GM12864 (cell line): ENCODE results near the gene HEATR5B.

Source experiments
- DNase-seq: peaks from one replicate; pipeline ENCODE4 v3.0.0-alpha.2; 2011; ENCODE audit warnings: low read depth
- H3K4me3 ChIP-seq: 2 replicates; pipeline ENCODE4 v1.5.1; 2011; ENCODE audit warnings: mild to moderate bottlenecking, low read depth, low read length, control low read depth
- TF ChIP-seq, protein P1 (sequence below): IDR thresholded peaks from 2 replicates; pipeline ENCODE4 v1.5.1; 2011; ENCODE audit warnings: low read depth, mild to moderate bottlenecking, moderate library complexity, low read length, control low read depth, inconsistent platforms; ENCODE audit errors: missing control alignments

The HEATR5B gene

DNA sequence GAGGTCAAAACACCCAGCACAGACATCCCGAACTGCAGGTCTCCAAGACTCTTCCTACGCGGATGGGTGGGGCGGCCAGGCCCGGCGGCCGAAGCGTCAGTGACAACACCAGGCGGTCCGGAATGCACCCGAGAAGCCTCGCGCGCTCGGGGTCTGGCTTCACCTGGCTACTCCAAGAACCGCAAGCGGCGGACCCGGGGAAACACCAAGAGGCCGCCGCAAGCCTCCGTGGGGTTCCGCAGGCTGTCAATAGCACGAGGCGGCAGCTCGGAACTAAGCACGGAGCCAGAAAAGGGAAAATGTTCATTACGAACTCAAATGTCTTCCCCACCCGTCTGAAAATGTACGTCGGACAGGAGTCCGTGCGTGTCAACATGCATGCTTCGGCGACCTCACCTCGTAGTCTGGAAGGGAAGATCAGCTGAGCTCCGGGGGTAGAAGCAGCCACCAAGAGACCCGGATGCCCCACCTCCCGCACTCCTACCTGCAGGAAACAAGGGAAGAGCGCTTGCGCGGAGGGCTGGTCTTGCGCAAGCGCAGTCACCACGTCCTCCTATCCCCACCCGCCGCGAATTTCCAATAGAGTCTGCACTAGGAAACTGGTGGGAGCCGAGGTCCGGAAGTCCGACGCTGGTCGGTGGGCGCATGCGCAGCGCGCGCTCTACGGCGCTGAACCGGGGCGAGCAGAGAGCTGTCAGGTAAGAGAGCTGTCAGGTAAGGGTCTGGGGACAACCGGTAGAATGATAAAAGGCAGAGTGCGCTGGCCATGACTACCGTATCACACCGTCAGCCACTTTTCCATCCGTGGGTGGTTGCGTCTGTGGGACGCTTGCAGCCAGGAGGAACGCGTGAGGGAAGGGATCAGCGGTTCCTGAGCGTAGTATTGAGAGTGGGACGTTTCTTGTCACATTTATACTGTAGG lies at the start of gene HEATR5B, which contains the start of gene GPATCH11:
Gene HEATR5B (minus strand): TSS at position 500 of the 922 bp plus-strand sequence. CDS start 958 bp downstream, outside the sequence.
Gene GPATCH11 (plus strand): TSS at position 646 of the 922 bp plus-strand sequence. CDS start 3,864 bp downstream, outside the sequence.
- TF ChIP-seq, protein P1, sequence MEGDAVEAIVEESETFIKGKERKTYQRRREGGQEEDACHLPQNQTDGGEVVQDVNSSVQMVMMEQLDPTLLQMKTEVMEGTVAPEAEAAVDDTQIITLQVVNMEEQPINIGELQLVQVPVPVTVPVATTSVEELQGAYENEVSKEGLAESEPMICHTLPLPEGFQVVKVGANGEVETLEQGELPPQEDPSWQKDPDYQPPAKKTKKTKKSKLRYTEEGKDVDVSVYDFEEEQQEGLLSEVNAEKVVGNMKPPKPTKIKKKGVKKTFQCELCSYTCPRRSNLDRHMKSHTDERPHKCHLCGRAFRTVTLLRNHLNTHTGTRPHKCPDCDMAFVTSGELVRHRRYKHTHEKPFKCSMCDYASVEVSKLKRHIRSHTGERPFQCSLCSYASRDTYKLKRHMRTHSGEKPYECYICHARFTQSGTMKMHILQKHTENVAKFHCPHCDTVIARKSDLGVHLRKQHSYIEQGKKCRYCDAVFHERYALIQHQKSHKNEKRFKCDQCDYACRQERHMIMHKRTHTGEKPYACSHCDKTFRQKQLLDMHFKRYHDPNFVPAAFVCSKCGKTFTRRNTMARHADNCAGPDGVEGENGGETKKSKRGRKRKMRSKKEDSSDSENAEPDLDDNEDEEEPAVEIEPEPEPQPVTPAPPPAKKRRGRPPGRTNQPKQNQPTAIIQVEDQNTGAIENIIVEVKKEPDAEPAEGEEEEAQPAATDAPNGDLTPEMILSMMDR, result no peak
- DNase-seq, result peak; percentile 92
- H3K4me3 ChIP-seq, result peak within 1 kb of the TSS; percentile 93

DNA sequence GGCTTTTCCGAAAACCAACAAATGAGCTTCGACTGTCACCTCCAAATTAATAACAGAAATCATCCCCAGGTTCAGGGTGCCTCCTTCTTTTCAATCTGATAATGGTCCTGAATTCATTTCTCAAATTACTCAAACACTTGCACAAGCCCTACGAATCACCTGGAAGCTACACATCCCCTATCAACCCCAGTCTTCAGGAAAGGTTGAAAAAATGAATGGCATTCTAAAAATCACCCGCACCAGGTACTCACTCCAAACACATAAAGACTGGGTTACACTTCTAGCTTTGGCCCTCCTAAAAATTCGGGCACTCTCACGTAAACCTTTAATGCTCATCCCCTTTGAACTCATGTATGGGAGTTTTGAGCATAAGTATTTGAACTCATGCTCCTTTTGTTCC lies 48.7 kb upstream of the HEATR5B start:
- DNase-seq, result no peak
- TF ChIP-seq, protein P1, result no peak
- no peak overlapping the region for H3K4me3 ChIP-seq

DNA sequence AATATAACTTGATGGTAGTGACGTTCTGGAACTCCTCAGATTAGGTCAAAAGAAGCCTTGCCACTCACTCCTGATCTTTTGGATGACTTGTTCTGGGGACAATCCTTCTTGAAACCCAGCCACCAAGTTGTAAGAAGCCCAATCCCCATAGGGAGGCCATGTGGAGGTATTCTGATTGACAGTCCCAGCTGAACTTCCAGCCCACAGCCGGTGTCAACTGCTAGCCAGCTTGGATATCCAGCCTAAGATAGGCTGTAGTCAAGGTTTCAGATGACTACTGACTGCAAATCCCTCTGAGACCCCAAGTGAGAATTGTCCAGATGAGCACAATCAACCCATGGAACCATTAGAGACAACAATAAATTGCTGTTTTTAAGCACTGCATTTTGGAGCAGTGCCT lies 41.2 kb upstream of the HEATR5B start:
- no peak for DNase-seq
- H3K4me3 ChIP-seq, result no peak overlapping the region
- TF ChIP-seq, protein P1, result no peak

DNA sequence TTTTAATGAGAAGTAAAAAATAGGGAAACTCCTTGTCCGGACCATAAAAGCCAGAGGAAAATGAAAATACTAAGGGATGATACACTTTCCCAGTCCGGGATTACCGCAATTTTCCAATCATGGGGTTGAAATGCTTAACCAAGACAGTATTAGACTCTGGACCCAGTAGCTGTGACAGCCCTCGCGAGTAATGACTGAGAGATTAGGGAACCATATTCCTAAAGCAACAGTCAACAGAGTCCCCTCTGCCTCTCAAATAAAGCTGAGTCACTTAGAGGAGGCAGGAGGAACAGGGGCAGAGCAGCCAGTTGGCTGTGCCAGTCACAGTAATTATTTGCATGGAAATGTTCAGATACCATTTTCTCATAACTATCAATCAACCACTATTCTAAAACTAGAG lies 35.0 kb upstream of the HEATR5B start:
- no peak for DNase-seq
- no peak overlapping the region for H3K4me3 ChIP-seq
- TF ChIP-seq, protein P1, result no peak

DNA sequence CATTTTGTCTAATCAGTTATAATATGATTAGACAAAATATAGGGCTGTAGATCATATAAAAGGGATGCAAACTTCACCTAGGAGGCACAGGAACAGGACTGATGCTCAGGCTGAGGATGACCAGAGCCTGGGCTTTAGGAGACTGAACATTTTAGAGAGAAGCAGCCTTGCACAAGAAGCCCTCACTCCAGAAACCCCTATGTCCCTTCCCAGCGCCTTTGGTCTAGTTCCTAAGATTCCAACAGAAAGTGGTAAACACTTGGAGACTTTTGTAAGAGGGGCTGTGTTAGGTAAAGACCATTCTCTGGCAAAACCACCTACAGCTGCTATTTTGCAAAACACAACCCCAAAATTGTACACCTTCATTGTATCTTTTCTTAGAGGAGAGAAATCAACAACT lies 33.4 kb upstream of the HEATR5B start:
- no peak overlapping the region for H3K4me3 ChIP-seq
- TF ChIP-seq, protein P1, result no peak
- no peak for DNase-seq

DNA sequence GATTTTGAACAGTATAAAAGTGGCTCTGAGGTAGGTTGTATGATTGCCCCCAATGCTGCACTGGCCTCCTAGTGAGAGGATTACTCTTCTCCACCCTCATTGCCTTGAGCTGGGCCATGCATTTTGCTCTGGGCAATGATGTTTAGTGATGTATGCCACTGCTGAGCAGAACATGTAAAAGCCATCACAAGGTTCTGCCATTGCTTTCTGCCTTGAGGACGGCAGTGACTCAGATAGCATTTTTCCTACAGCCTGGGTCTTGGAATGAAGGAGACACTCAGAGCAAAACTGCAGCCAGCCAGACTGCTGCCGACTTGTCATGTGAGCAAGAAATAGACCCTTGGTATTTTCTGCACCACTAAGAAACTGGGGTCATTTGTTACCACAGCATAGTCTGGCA lies 27.8 kb upstream of the HEATR5B start:
- no peak for DNase-seq
- H3K4me3 ChIP-seq, result no peak overlapping the region
- TF ChIP-seq, protein P1, result no peak
